Medulla oblongata (tissue), 1 donor: Measurements from ENCODE around the gene EPHA6.

Experiments used
- DNase-seq: peaks from one replicate; pipeline ENCODE4 v3.0.0-alpha.2; 2015; ENCODE audit errors: extremely low spot score

EPHA6 gene

DNA sequence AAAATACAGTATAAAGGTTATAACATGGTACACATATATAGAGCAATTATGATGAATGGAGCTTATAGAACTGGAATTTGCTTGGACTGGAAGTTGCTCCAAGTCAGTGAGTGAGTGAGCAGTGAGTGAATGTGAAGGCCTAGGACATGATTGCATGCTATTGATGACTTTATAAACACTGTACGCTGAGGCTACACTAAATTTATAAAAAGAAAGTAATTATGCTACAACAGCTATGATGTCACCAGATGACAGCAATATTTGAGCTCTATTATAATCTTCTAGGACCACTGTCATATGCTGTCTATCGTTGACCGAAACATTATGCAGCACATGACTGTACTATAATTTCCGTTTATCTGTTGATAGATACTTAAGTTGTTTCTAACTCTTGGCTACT lies 463.3 kb downstream of the EPHA6 start:
- no peak for DNase-seq

DNA sequence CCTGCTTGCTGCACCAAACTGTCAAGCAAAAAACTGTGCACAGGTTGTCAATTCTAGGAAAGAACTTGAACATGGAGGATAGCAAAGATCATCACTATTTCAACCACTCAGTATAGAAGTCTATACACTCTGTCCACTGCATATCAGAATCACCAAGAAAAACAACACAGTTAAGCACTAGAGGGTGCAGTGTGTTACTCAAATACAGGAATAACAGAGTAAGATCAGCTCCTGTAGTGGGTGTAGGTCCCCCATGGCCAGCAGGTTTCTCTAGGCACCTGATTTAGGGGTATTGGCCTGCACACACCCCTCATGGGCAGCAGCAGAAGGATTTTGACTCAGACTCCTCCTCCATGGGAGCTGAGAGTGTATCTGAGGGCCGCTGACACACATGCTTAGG lies 464.1 kb downstream of the EPHA6 start:
- no peak for DNase-seq

DNA sequence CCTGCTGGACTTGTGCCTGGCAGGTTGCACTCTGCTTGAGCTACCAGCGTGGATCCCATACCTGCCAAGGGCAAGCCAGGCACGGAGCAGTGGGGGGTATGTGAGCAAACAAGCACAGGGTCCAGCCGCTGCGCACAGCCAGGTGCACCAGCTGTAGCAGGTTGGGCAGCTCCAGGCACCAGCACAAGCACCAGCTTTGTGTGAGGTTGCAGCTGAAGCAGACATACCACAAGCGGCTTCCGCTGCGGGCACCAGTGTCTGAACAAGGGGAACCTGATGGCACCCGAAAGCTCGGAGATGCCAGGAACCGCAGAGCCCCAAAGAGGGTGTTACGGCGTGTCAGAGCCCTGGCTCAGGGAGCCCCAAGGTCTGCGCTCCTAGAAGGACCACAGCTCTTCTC lies 477.5 kb downstream of the EPHA6 start:
- DNase-seq = no peak

DNA sequence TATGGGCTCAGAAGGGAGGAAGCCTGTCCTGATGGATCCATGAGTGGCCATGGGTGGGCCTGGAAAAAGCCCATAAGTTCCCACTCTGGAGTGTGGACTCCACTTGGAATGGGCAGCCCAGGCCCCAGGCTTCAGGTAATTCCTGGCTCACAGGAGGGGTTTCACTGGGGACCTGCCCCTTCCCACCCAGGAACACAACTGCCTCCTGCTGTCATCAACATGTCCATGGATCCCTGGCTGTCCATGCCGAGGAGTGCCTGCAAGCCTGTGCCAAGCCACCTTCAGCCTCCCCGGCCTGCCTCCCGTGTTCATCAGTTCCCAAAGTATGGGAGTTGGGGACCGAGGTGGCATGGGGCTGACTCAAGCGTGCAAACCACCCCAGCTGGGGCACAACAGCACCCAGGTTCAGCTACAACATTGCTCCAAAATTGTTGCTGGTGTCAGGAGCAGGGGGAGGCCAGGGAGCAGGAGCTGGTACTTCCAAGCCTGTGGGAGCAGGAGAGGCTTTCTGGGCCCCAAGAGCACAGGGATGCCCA lies 479.3 kb downstream of the EPHA6 start:
- DNase-seq = no peak

DNA sequence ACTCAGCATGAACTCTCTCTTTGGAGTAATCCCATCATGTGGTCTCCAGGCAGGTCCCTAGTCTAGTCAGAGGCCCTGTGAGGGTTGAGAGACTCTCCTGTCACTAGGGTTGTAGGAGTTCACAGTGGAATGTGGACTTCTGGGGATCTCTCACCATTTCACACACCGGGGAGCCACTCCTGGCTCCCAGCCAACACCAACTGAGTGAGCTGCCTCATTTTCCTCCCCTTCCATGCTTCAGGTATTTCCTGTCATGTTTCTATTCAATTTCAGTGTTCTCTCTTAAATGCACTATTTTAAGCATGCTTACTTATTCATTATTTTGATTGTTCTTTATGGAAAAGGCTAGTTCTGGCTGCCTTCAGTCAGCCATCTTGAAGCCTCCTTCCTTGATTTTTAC lies 482.6 kb downstream of the EPHA6 start:
- no peak for DNase-seq

DNA sequence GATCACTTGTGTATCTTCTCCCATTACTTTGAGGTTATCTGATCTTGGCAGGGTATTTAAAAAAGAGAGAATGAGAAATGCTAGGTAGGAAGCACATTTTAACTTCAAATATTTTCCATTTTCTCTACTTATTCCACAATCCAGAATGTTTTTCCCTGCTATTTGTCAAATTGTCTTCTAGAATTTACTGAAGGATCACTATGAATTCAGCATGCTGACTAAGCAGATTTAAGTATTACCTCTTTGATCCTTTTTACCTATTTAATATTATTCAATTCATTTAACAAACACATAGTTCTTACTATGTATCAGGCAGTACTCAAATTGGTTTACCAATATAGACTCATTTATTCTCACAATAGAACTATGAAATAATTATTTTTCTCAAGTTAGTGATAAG lies 486.7 kb downstream of the EPHA6 start:
- DNase-seq = no peak

DNA sequence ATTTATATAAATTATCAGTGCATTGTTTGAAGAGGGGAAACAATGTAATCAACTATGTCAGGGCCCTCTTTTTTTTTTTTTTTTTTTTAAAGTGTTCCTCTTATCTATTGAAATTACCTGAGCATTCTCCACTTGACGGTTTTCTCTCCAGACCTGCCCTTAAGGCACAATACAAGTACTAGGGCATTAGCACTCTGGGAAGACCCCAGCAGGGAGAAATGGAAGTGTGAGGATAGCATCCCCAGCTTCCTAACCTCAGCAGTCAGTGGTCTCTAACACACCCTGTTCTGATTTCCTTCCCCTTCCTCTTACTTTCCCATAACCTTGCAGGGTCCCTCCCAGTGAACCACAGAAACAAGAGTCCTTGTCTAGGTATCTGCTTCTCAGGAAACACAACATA lies 491.8 kb downstream of the EPHA6 start:
- DNase-seq = no peak

DNA sequence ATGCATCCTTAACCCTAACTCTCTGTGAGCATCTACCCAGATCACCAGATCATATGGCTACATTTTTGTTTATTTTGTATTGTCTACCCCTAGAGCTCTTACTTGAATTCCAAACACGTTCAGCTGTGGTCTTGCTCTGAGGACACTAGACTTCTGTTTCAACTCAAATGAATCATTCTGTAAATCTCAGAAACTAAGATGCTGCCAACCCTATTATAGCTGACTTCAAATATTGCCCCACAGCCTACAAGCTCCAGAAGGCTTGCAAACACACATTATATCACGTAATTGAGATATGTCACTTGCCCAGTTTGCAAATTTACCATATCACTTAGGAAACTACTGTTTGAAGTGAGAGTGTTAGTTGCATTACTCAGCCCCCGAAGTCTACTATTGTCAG lies 524.0 kb downstream of the EPHA6 start:
- no peak for DNase-seq

DNA sequence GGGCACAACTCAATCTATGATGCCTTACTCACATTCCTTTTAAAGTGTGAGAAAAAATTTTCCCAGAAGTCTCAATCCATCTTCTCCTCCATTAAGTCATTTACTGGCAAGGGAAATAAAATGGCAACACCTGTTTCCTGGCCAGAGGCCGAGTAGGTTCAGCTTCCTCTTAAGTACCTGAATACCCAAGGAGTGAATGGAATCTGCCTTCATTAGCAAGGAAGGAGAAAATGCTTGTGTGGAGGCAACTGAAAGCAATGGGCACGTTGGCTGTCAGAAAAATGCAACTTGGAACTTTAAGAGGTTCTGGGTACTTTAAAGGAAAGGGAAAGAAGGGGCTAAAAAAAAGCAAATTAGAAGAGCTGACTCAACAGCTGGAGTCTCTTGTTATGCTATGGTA lies 526.5 kb downstream of the EPHA6 start:
- no peak for DNase-seq

DNA sequence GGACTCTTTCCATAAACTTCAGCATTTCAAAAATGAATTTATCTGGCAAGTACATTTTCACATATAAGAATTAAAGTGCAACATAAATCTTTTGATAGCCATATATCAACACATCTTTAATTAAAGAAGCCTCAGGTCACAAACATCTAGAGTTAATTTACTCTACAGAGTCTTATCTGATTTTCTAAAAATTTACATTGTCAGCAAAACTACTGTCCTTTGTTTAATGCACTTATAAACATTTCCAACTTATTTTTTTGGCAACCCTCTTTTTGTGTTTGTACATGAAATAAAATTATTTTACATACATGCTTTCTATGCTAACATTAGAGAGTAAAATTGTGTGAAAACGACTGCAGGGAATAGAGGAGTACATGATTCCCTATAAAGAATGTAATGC lies 533.4 kb downstream of the EPHA6 start:
- DNase-seq = no peak

DNA sequence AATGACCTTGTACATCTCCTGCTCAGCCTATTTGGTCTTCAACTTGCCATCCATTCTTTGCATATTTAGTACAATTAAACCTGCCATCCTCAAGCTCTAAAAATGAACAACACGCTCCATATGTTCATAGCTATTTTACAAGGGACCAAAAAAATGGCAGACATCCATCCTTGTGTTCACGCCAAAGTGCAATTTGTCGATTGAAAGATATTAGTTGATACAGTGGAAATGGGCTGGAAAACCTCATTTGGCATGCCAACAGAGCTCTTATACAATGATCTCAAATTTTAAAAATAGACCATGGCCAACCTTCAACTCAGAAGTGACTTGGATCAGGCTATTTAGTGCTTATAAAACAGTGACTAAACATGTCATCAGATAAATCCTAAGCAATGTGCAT lies 536.6 kb downstream of the EPHA6 start:
- no peak for DNase-seq

DNA sequence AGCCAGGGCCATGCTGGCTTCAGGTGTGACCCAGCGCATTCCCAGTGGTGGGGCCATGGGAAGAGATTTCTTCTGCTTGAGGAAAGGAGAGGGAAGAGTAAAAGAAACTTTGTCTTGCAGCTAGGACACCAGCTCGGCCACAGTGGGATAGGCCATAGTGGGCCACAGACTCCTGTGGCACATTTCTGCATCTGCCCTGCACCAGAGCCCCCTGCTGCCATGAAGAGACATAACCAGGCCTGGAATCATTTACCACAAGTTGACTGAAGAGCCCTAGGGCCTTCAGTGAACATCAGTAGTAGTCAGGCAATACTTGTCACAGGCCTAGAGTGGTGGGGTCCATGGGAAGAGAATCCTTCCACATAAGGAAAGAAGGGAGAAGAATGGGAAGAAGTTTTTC lies 538.8 kb downstream of the EPHA6 start:
- DNase-seq = no peak

DNA sequence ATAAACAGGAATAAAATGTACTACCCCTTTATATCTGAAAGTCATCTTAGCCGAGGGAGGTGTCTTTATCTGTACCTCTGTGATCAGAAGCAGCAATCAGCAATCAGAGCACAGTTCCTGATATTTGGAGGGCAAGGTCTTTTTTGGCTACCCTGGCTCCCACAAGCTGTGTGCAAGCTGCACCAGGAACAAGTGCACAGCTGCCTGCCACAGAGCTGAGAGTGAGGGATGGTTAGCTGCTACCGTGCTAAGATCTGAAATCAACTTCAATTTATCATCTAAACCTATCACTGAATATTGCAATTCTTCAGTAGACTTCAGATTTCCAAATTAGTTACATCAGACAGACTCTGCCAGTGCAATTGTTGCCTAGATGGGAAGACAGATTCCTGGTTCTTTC lies 545.6 kb downstream of the EPHA6 start:
- no peak for DNase-seq

DNA sequence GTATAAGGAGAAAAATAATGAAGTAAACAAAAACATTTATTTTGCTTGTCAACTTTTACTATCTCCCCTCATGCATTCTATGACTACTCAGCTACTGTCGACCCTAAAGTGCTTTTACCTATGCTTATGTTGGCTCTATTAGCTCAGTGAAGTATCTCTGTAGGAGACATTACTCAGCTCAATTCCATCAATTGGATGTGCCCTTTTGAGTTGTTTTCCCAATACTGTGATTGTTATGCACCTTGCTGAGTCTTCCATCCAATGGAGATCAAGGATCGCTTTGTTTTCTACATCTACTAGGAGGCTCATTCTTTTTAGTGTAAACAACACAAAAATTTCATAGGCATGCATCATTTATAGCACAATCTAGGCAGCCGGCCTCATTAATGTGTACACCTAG lies 546.4 kb downstream of the EPHA6 start:
- no peak for DNase-seq

DNA sequence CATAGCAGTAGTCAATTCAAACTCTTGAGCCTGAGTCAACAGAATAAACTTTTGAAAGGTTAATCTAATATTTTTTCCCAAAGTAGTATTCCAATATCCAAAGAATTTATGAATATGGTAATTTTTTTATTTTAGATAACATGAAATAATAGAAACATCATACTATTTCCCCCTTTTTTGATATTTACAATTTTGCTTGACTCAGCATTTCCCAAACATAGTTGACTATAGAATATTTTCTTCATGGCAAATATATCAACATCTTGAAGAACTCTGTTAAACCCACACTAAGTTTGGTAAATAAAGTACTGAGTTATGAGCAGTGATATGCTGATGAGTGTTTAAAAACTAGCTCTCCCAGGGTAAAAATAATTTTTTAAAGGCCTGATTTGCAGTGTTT lies 570.2 kb downstream of the EPHA6 start:
- DNase-seq = no peak

DNA sequence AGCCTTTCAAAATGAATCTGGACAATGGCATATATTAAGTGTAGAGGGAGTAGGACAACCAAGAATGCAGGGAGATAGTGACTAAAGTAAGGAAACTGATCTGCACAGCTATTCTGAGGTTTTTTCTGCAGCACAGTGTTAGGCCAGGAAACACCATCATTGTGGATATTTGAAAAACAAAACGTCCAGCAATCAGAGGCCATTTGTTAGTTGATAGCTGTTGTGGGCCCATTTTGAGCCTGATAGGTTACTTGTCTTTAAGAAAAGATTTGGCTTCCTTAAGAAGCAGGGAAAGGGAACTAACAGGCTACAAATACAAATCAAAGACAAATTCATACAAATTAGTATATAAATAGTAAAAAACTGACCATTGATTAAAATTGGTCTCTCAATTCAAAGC lies 574.4 kb downstream of the EPHA6 start:
- no peak for DNase-seq

DNA sequence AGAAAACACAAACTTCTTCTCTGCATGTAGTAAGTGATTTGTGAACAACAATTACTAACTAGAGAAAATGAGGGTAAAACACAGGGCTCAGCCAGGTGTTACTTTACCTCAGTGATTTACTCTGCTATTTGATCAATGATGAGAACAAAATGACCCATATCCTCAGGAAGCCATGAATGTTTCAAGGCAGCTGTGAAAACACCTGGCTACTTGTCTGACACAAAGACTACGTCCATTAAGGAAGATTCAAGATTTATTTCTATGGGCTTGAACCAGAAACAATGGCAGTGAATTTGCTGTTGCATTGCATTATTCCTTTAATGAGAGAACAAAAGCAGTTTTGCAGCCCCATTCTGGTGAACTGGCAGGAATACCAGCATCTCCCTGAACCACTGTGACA lies 575.5 kb downstream of the EPHA6 start:
- no peak for DNase-seq

DNA sequence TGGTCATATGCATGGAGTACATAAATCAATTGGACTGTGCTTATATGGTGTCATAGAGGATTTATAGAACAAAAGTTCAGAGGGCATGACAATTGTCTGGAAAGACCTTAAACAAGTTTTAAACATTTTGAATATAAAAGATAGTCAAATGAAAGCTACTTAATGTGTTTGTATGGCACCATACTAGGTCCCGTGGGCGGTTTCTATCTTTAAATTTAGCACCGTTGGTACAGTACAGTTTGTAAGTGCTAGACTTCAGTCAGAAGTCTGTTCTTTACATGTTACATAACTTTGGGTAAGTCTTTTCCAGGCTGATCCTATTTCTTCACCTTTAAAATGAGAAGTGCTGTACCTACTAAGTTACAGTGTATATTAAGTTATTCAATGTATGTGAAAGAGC lies 576.8 kb downstream of the EPHA6 start:
- no peak for DNase-seq

DNA sequence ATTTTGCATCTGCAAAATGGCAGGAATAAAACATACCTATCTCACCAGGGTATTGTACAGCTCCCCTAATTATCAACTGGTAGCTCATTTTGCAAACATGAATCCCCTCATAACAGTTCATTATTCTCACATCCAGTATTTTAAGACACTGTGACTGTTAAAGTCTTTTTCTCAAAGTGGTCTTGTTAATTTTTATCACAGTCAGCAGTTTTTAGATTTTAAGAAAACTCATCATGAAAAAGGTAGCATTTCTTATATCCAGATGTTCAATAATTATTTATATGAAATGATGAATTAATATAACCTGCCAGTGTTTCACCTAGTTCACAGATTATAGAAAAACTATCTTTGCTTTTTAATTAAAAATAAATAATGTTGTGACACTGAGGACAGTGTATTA lies 595.2 kb downstream of the EPHA6 start:
- DNase-seq = no peak

DNA sequence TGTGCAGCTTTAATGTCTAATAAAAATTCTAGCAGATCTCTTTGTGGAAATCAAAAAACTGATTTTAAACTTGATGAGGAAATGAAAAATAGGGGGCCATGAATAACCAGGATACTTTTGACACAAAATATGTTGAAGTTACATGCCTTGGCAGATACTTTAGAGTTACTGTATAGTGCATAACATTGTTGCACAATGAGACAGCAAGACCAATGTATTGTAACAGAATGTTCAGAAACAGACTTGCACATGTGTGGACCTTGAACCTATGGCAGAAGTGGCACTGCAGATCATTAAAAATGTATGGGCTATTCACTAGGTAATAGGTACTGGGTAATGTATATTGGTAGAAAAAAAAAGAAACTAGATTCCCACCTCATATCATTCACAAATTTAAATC lies 607.2 kb downstream of the EPHA6 start:
- no peak for DNase-seq

DNA sequence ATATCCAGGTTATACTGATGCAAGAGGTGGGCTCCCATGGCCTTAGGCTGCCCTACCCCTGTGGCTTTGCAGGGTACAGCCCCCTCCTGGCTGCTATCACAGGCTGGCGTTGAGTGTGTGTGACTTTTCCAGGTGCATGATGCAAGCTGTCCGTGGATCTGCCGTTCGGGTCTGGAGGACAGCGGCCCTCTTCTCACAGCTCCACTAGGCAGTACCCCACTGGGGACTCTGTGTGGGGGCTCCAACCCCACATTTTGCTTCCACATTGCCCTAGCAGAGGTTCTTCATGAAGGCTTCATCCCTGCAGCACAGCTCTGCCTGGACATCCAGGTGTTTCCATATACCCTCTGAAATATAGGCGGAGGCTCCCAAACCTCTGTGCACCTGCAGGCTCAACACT lies 610.6 kb downstream of the EPHA6 start:
- no peak for DNase-seq

DNA sequence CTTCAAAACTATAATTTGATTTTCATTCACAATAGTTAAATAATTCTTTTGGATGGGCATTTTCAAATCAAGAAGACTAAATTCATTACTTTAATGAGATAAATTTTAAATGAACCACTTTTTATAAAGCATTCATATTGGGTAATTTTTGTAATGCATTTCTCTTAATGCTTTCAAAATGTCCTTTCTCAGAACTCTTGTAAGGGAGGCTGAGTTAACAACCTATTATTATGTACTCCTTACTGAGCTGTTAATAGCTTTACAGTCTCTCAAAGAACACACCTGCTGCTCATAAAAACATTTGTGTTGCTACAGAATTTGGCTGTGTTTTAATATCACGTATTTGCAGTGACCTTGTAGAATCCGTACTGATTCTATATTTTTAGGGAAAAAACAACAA lies 616.2 kb downstream of the EPHA6 start:
- DNase-seq = no peak

DNA sequence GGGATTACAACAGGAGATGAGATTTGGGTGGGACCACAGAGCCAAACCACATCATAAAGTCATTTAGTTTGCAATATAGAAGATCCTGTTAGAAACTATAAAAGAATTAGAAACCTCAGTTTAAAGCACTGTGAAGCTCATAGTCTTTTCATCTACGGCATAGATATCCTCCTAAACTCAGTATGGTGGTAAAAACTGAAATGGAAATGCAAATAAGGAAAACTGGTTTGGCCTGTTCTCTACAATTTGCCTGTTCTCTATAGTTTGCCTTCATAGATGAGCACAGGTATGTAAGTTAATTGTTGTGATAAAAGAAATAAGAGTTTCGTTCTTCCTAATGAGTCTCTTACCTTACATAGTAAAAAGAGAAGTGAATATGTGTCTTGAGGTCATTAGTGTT lies 618.5 kb downstream of the EPHA6 start:
- no peak for DNase-seq

DNA sequence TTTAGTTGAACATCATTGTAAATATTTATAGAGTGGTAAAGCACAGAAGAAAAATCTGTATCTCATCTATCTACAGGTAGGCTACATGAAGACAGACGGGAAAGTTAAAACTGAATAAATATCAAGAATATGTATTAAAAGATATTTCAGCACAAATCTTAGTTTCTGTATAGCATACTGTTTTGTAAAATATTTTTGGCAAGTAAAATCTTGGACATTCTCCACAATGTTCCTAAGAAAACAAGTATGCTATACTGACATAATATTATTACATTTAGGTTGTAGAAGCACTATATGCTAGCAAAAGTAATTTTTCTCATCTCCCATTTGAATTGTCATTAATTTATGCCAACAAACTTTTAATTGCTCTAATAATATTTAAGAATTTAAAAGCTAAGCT lies 623.7 kb downstream of the EPHA6 start:
- no peak for DNase-seq

DNA sequence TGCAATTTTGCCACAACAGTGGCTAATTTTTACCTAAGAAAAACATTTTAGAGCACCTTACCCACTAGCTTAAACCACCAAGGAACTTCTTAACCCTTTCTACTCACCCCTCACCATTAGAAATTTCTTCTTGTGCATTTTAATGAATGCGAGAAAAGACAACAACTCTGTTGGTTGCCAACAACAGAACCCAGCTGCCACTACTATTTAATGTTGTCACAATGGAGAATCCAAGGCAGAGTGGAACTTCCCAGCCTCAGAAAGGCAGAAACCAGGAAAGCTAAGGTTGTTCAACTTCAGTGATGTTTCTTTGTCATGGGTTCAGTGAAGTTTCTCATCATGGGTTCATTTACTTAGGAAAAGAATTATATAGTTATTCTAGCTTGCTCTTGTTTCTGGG lies 625.0 kb downstream of the EPHA6 start:
- DNase-seq = no peak
